Measurements from ENCODE around the gene FAM83G. TPM values are rescaled to one million over a fixed set of nuclear protein-coding genes. Genes with fewer than 3 reads are reported as not detected.
"Not testable (repeated sequence)": the region's sequence is repeated elsewhere in the genome, so short reads cannot be mapped to it uniquely, and the experiment has no call there.

FAM83G gene
- total RNA-seq, 1 donor from 2014 or later = 2.2 TPM

GRCh38 chr17:18957831-18958230 lies 46.7 kb downstream of the FAM83G start:
- no peak for TF ChIP-seq CTCF (IDR thresholded peaks at IDR 0.05; ENCODE audit: borderline replicate concordance)
- H3K4me3 ChIP-seq = no peak overlapping the region
- no peaks in the 10 kb centered on the region for H3K36me3 ChIP-seq
- DNase-seq = no peak
- H3K27ac ChIP-seq (replicated peaks) = no peak overlapping the region
- H3K27me3 ChIP-seq (ENCODE audit: low read depth) = no peaks in the 10 kb centered on the region
- no peaks in the 10 kb centered on the region for H3K4me1 ChIP-seq
- H3K9me3 ChIP-seq (replicated peaks) = no peaks in the 10 kb centered on the region
- intact Hi-C loops (cut with micrococcal nuclease) = no loop called here

GRCh38 chr17:18956581-18956980 lies 48.0 kb downstream of the FAM83G start:
- no peak for DNase-seq

GRCh38 chr17:18956021-18956420 lies 48.5 kb downstream of the FAM83G start:
- H3K27me3 ChIP-seq (ENCODE audit: low read depth); H3K4me3 ChIP-seq; H3K27ac ChIP-seq (replicated peaks); H3K4me1 ChIP-seq; intact Hi-C loops (cut with micrococcal nuclease); H3K36me3 ChIP-seq; DNase-seq; H3K9me3 ChIP-seq (replicated peaks): not testable (repeated sequence)

More at GRCh38 chr17:18956581-18956980, 48.0 kb downstream of the FAM83G start:
- Histone ChIP-seq H3K36me3 (no peaks in the 10 kb centered on the region), H3K27ac (replicated peaks) (no peak overlapping the region), H3K4me1 (no peaks in the 10 kb centered on the region), H3K27me3 (ENCODE audit: low read depth) (no peaks in the 10 kb centered on the region), H3K9me3 (replicated peaks) (no peaks in the 10 kb centered on the region), H3K4me3 (no peak overlapping the region)
- no peak for TF ChIP-seq CTCF (IDR thresholded peaks at IDR 0.05; ENCODE audit: borderline replicate concordance)
- intact Hi-C loops (cut with micrococcal nuclease) = no loop called here

- intact Hi-C loops (cut with micrococcal nuclease) = no loop called here
- no peak for TF ChIP-seq CTCF (IDR thresholded peaks at IDR 0.05; ENCODE audit: borderline replicate concordance)
- no peak for DNase-seq
- no peaks in the 10 kb centered on the region for H3K27me3 ChIP-seq (ENCODE audit: low read depth)
- H3K4me3 ChIP-seq = no peak overlapping the region
- H3K36me3 ChIP-seq = no peaks in the 10 kb centered on the region
- no peaks in the 10 kb centered on the region for H3K9me3 ChIP-seq (replicated peaks)
- H3K4me1 ChIP-seq = peaks cover 12% of the 10 kb centered on the region
- H3K27ac ChIP-seq (replicated peaks) = no peak overlapping the region
These were observed 49.6 kb downstream of the FAM83G start for GRCh38 chr17:18955009-18955408.

- no peak for TF ChIP-seq CTCF (IDR thresholded peaks at IDR 0.05; ENCODE audit: borderline replicate concordance)
- intact Hi-C loops (cut with micrococcal nuclease) = no loop called here
- no peaks in the 10 kb centered on the region for H3K36me3 ChIP-seq
- H3K4me1 ChIP-seq = peaks cover 18% of the 10 kb centered on the region
- no peak for DNase-seq
- no peak overlapping the region for H3K27ac ChIP-seq (replicated peaks)
- H3K4me3 ChIP-seq = no peak overlapping the region
- no peaks in the 10 kb centered on the region for H3K27me3 ChIP-seq (ENCODE audit: low read depth)
- H3K9me3 ChIP-seq (replicated peaks) = no peaks in the 10 kb centered on the region
These were observed 50.2 kb downstream of the FAM83G start for GRCh38 chr17:18954321-18954720.

- DNase-seq = no peak
- intact Hi-C loops (cut with micrococcal nuclease) = no loop called here
- Histone ChIP-seq H3K9me3 (replicated peaks) (no peaks in the 10 kb centered on the region), H3K36me3 (no peaks in the 10 kb centered on the region), H3K4me1 (peaks cover 25% of the 10 kb centered on the region), H3K27me3 (ENCODE audit: low read depth) (no peaks in the 10 kb centered on the region), H3K27ac (replicated peaks) (no peak overlapping the region), H3K4me3 (no peak overlapping the region)
- no peak for TF ChIP-seq CTCF (IDR thresholded peaks at IDR 0.05; ENCODE audit: borderline replicate concordance)
These were observed 51.3 kb downstream of the FAM83G start for GRCh38 chr17:18953231-18953728.

Measured in left ventricle myocardium inferior (tissue), 1 donor.